WTC11 (cell line): ENCODE results near the gene IFT88.

Source experiments
- FOXJ3 ChIP-seq: sonication (generic); formaldehyde crosslinking; IDR thresholded peaks from 2 replicates; pipeline ENCODE4 v1.9.0; 2021; ENCODE audit warnings: missing genetic modification reagents, mild to moderate bottlenecking, borderline replicate concordance
- TF ChIP-seq, protein P1 (sequence below): sonication (generic); formaldehyde crosslinking; IDR thresholded peaks from 2 replicates; pipeline ENCODE4 v1.8.1; 2023; ENCODE audit warnings: mild to moderate bottlenecking, missing genetic modification reagents, moderate library complexity

DNA sequence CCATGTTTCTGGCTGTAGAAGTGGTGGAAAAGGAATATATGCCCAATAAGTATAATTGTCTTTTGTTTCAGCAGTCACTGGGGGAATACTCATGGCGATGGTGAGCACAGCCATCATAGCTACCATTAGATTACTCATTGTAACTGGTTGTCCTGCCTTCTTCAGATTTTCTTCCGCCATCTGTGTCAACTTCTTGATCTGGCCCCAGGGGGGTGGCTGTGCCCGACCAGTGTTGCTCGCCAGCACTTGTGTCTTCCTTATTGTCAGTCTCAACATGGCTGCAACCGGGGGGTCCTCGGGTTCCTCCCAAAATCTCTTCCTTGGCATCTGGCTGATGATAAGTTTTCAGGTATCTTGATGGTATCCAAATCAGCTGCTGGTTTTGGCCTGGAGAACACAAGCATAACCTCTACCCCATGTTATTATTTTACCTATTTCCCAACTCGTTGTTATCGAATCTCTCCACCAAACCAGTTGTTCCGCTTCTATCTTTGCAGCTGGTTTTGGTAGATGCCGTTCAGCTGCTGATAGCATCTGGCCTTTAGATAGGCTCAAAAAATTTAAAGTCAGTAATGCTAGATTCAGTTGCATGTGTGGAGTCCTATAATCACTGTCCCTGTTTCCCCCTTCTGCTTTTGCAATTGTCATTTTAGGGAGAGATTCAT, 113.6 kb downstream of the IFT88 start:
- TF ChIP-seq, protein P1, sequence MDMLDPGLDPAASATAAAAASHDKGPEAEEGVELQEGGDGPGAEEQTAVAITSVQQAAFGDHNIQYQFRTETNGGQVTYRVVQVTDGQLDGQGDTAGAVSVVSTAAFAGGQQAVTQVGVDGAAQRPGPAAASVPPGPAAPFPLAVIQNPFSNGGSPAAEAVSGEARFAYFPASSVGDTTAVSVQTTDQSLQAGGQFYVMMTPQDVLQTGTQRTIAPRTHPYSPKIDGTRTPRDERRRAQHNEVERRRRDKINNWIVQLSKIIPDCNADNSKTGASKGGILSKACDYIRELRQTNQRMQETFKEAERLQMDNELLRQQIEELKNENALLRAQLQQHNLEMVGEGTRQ (CRISPR knock-in tag), result no peak
- TF ChIP-seq FOXJ3, result no peak
